Mammary epithelial cell (primary cell): Measurements from ENCODE around the gene DENND2D.

ENCODE experiments used
- EZH2 ChIP-seq: IDR thresholded peaks from 2 replicates; pipeline ENCODE4 v1.6.1; 2012; ENCODE audit warnings: low read length, inconsistent platforms, borderline replicate concordance
- TF ChIP-seq, protein P1 (sequence below), 2 donors: IDR thresholded peaks in 1 of 2; conservative IDR thresholded peaks in 1 of 2; 2 replicates each; pipeline ENCODE4 v1.5.1; 2011 to 2012; ENCODE audit warnings: inconsistent platforms in 2 of 2, low read length in 2 of 2, mild to moderate bottlenecking in 2 of 2, control low read depth in 1 of 2, low read depth in 1 of 2; ENCODE audit not compliant: insufficient read depth in 1 of 2; ENCODE audit errors: extremely low read depth in 1 of 2

DNA sequence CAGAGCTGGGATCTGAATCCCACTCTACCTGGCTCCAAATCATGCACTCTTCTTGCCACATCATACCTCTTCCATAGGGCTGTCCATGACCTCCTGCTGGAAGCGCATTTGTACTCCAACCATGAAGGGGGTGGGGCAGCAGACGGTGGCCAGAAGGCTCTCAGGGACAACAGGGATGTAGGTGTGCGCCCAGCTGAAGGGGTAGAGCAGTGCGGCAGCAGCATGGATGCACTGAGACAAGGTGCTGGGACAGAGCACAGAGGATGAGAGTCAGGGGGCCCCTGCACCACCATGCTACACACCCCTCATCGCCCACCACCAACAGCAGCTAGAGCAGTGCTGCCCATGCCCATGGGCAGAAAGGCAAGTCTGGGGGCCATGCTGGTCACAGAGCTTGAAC lies 8.4 kb downstream of the DENND2D start:
- TF ChIP-seq, protein P1, sequence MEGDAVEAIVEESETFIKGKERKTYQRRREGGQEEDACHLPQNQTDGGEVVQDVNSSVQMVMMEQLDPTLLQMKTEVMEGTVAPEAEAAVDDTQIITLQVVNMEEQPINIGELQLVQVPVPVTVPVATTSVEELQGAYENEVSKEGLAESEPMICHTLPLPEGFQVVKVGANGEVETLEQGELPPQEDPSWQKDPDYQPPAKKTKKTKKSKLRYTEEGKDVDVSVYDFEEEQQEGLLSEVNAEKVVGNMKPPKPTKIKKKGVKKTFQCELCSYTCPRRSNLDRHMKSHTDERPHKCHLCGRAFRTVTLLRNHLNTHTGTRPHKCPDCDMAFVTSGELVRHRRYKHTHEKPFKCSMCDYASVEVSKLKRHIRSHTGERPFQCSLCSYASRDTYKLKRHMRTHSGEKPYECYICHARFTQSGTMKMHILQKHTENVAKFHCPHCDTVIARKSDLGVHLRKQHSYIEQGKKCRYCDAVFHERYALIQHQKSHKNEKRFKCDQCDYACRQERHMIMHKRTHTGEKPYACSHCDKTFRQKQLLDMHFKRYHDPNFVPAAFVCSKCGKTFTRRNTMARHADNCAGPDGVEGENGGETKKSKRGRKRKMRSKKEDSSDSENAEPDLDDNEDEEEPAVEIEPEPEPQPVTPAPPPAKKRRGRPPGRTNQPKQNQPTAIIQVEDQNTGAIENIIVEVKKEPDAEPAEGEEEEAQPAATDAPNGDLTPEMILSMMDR (conservative IDR thresholded peaks at IDR 0.05 in 1 of 2, IDR thresholded peaks at IDR 0.05 in 1 of 2; ENCODE audit: extremely low read depth in 1 of 2, insufficient read depth in 1 of 2, low read depth in 1 of 2, low read length in 2 of 2), result no peak
- TF ChIP-seq EZH2, result no peak
